Suprapubic skin (tissue), 4 donors: Measurements from ENCODE around the gene WHRN. TPM values are rescaled to one million over a fixed set of nuclear protein-coding genes. Genes with fewer than 3 reads are reported as not detected.

Source experiments
- DNase-seq, 2 donors: peaks; one replicate each; pipeline ENCODE4 v3.0.0-alpha.2; 2019; ENCODE audit warnings: low spot score in 2 of 2
- H3K27ac ChIP-seq: fragments of 200-600 bp; sonication (generic); one replicate; pipeline ENCODE4 v1.5.1; 2019
- H3K27me3 ChIP-seq: fragments of 200-600 bp; sonication (generic); one replicate; pipeline ENCODE4 v1.5.1; 2019
- H3K36me3 ChIP-seq: fragments of 200-600 bp; sonication (generic); one replicate; pipeline ENCODE4 v1.5.1; 2019
- H3K4me1 ChIP-seq: fragments of 200-600 bp; sonication (generic); one replicate; pipeline ENCODE4 v1.5.1; 2019
- H3K4me3 ChIP-seq: fragments of 200-600 bp; sonication (generic); one replicate; pipeline ENCODE4 v1.5.1; 2019; ENCODE audit warnings: mild to moderate bottlenecking
- H3K9me3 ChIP-seq: fragments of 200-600 bp; sonication (generic); one replicate; pipeline ENCODE4 v1.5.1; 2019
- EP300 ChIP-seq: sonication (generic); formaldehyde crosslinking; IDR thresholded peaks from one replicate; pipeline ENCODE4 v1.6.1; 2017; ENCODE audit warnings: antibody characterized with exemption
- POLR2A ChIP-seq, 2 donors: fragments of 450-650 bp; IDR thresholded peaks; one replicate each; pipeline ENCODE4 v1.6.1; 2017; ENCODE audit warnings: antibody characterized with exemption in 2 of 2, mild to moderate bottlenecking in 2 of 2, moderate library complexity in 2 of 2
- POLR2AphosphoS5 ChIP-seq, 3 donors: sonication (generic); formaldehyde crosslinking; IDR thresholded peaks; one replicate each; pipeline ENCODE4 v1.6.1; 2017; ENCODE audit warnings: antibody characterized with exemption in 3 of 3
- WGBS: methylation state at CpG from one replicate; pipeline ENCODE4 v1.1.5; 2018; 5-methylcytosine and 5-hydroxymethylcytosine counted together
- total RNA-seq, 4 donors: library from RNA; depleted of rRNA; stranded (reverse); fragments of >200 nt; gene quantifications; one replicate each; pipeline ENCODE4 v1.1.0, GENCODE V29; 2016
- TF ChIP-seq, protein P1 (sequence below), 2 donors: fragments of 200-600 bp in 1 of 2; fragments of 450-650 bp in 1 of 2; sonication (generic) in 1 of 2; IDR thresholded peaks; one replicate each; pipeline ENCODE4 v1.5.1; 2016 to 2019; ENCODE audit warnings: antibody characterized with exemption in 2 of 2, mild to moderate bottlenecking in 1 of 2, moderate library complexity in 1 of 2

The WHRN gene
- total RNA-seq, 4 donors from 2014 or later, result 7.7 to 25.9 (median 14.8) TPM

DNA sequence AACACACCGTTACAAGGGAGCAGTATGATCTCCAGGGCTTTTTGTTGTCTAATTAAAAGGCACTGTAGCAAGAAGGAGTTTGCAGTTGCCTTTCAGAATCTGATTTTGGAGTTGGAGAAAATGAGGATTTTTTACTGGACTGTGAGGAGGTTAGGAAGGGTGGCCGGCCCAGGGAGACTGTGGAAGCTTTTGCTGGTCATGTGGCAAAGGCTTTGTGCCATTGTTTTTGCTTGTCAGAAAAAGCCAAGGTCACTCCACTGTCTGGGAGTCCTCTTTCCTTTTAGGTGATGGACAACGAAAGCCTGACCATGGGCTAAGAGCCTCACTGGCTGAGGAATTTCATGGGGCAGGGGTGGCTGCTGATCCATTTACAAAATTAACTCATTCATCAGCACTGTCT, 10.3 kb upstream of the WHRN start:
- Histone ChIP-seq H3K9me3 (no peaks in the 10 kb centered on the region), H3K27ac (no peak overlapping the region), H3K4me3 (no peak overlapping the region), H3K4me1 (no peaks in the 10 kb centered on the region), H3K27me3 (no peaks in the 10 kb centered on the region), H3K36me3 (no peaks in the 10 kb centered on the region)
- TF ChIP-seq, protein P1, sequence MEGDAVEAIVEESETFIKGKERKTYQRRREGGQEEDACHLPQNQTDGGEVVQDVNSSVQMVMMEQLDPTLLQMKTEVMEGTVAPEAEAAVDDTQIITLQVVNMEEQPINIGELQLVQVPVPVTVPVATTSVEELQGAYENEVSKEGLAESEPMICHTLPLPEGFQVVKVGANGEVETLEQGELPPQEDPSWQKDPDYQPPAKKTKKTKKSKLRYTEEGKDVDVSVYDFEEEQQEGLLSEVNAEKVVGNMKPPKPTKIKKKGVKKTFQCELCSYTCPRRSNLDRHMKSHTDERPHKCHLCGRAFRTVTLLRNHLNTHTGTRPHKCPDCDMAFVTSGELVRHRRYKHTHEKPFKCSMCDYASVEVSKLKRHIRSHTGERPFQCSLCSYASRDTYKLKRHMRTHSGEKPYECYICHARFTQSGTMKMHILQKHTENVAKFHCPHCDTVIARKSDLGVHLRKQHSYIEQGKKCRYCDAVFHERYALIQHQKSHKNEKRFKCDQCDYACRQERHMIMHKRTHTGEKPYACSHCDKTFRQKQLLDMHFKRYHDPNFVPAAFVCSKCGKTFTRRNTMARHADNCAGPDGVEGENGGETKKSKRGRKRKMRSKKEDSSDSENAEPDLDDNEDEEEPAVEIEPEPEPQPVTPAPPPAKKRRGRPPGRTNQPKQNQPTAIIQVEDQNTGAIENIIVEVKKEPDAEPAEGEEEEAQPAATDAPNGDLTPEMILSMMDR (IDR thresholded peaks at IDR 0.05), result no peak
- TF ChIP-seq EP300 (no peak), POLR2A (IDR thresholded peaks at IDR 0.05) (no peak)
- 79% methylated on average over 3 of the region's 3 CpGs for WGBS
- no peak for DNase-seq

DNA sequence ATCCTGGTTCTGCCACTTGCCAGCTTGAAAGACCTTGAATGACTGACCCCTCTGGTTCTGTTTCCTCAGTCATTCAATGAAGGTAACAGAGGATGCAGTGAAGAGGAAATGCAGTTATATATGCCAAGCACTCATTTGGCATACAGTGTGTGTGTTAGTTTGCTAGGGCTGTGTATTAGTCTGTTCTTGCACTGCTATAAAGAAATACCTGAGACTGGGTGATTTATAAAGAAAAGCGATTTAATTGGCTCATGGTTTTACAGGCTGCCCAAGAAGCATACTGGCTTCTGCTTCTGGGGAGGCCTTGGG, 8.6 kb upstream of the WHRN start:
- 91% methylated on average over 1 of the region's 1 CpG for WGBS
- no peaks in the 10 kb centered on the region for H3K27me3 ChIP-seq
- DNase-seq, result no peak

DNA sequence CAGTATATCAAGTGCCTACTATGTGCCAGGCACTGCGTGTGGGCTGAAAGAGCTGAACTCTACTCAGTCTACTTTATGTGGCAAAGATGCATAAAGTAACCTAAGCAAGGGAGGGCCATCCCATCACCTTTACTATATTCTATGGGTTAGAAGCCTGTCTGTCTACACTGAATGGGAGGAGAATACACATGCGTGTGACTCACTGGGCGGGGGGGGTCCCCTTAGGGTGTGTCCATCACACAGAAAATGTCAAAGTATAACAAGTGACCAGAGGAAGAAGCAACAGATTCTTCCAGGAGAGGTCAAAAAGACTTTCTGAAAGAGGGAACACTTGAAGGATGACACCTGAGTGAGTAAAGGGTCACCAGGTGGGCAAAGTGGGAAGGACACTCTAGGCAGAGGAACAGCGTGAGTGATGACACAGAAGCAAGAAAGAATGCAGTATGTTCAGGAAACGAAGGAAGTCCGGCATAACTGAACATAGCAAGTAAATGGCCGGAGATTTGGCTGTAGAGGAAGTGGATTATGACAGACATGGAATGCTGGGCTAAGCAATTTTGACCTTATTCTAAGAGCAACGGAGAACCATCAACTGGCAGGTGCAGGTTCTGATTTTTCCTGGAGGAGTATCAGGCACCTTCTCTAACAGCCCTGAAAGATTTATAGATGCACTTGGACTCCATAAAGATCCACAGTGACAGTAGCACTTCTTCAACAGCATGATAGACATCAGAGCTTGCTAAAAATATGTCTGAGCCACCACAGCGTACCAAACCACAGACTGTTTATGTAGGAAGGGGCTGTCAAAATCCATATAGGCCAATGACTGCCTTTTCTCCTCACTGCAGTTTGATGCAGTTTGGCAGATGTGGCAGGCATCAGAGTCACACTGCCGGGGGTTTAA, 8.0 kb upstream of the WHRN start:
- Histone ChIP-seq H3K27ac (no peak overlapping the region), H3K9me3 (no peaks in the 10 kb centered on the region), H3K36me3 (no peaks in the 10 kb centered on the region), H3K4me1 (no peaks in the 10 kb centered on the region), H3K27me3 (no peaks in the 10 kb centered on the region), H3K4me3 (no peak overlapping the region)
- no peak for DNase-seq
- 72% methylated on average over 10 of the region's 10 CpGs for WGBS
- TF ChIP-seq, protein P1 (IDR thresholded peaks at IDR 0.05), result no peak
- TF ChIP-seq EP300, result no peak
- TF ChIP-seq POLR2A (IDR thresholded peaks at IDR 0.05), result no peak
- no peak for TF ChIP-seq POLR2AphosphoS5 (IDR thresholded peaks at IDR 0.05)

More for the DNA sequence above, 8.6 kb upstream of the WHRN start:
- TF ChIP-seq EP300 (no peak), POLR2A (IDR thresholded peaks at IDR 0.05) (no peak), POLR2AphosphoS5 (IDR thresholded peaks at IDR 0.05) (no peak)
- TF ChIP-seq, protein P1 (IDR thresholded peaks at IDR 0.05), result no peak
- Histone ChIP-seq H3K9me3 (no peaks in the 10 kb centered on the region), H3K4me1 (no peaks in the 10 kb centered on the region), H3K4me3 (no peak overlapping the region), H3K27ac (no peak overlapping the region), H3K36me3 (no peaks in the 10 kb centered on the region)

DNA sequence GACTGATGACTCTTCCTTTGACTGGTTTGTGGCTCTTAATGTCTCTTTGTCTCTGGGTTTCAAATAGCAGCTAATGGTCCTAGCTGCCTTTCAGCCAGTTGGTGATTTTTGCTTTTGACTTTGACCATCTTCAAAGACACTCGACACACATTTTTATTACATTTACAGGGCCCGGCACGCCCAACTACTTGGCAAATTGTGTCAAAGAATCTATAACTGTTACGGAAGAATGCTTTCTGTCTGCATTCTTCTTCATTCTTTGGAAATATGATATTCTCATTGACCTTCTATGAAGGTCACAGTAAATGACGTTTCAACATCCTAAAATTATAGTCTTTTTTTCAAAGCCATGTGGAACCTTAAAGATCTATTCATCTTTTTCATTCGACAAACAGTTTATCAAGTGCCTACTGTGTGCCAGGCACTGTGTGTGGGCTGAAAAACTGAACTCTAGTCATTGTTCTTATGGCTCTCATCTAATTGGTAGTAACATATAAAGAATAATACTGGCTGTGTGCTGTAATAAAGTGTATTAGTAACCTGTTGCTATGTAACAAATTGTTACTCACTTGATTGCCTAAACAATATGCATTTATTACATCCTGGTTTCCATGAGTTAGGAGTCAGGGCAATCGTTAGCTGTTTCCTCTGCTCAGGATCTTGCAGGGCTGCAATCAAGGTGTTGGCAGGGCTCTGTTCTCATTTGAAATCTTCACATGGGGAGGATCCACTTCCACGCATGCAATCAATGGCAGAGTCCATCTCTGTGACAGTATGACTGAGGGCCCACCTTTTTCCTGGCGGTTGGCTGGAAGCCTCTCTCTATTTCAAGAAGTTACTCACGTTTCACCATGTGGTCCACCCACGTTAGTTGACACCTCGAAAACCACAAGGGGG, 7.0 kb upstream of the WHRN start:
- H3K27me3 ChIP-seq, result no peaks in the 10 kb centered on the region
- 53% methylated on average over 12 of the region's 12 CpGs for WGBS
- no peaks in the 10 kb centered on the region for H3K9me3 ChIP-seq
- H3K36me3 ChIP-seq, result no peaks in the 10 kb centered on the region
- no peak for DNase-seq
- no peak overlapping the region for H3K27ac ChIP-seq
- H3K4me3 ChIP-seq, result no peak overlapping the region
- no peak for TF ChIP-seq EP300
- TF ChIP-seq, protein P1 (IDR thresholded peaks at IDR 0.05), result no peak
- TF ChIP-seq POLR2AphosphoS5 (IDR thresholded peaks at IDR 0.05), result no peak
- TF ChIP-seq POLR2A (IDR thresholded peaks at IDR 0.05), result no peak
- H3K4me1 ChIP-seq, result no peaks in the 10 kb centered on the region

DNA sequence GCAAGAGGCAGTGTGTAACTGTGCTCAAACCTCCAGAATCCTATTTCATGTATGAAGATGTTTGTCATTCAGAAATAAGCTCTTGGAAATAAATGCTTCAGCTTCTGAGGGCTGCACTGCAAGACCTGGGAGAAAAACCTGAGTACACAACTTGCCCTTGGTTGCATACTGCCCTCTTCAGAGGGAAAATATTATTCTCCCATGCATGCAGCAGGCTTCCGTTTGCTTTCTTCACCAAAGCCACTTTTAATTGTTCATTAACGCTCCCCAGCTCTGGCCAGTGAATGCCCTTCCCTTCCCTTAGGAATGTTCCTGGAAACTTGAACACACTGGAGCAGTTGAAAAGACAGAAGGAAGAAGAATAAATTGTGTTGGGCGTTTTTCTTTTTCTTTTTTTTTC, 2.5 kb upstream of the WHRN start:
- TF ChIP-seq EP300, result no peak
- TF ChIP-seq, protein P1 (IDR thresholded peaks at IDR 0.05), result peak in 1 of 2 donors; percentile 23
- Histone ChIP-seq H3K4me1 (peaks cover 25% of the 10 kb centered on the region), H3K36me3 (no peaks in the 10 kb centered on the region), H3K9me3 (no peaks in the 10 kb centered on the region), H3K27ac (no peak overlapping the region), H3K27me3 (no peaks in the 10 kb centered on the region), H3K4me3 (no peak overlapping the region)
- 7% methylated on average over 3 of the region's 3 CpGs for WGBS
- DNase-seq, result no peak
